ENCODE measurements around the gene NT5C.

- TF ChIP-seq POLR2A (IDR thresholded peaks at IDR 0.05) = peak in 1 of 4 donors; percentile 44
- TF ChIP-seq CTCF (IDR thresholded peaks at IDR 0.05) = no peak
These were observed 42.8 kb downstream of the NT5C start for GRCh38 chr17:75088465-75089417.
